ENCODE measurements around the gene SRRD.
"Not testable (repeated sequence)": the region's sequence is repeated elsewhere in the genome, so short reads cannot be mapped to it uniquely, and the experiment has no call there.

SRRD gene, protein sequence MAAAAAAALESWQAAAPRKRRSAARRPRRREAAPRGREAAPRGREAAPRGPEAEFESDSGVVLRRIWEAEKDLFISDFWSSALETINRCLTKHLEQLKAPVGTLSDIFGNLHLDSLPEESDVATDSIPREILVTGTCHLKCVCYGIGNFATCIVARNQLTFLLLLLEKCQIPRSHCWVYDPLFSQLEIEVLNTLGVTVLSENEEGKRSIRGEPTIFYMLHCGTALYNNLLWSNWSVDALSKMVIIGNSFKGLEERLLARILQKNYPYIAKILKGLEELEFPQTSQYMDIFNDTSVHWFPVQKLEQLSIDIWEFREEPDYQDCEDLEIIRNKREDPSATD

DNA sequence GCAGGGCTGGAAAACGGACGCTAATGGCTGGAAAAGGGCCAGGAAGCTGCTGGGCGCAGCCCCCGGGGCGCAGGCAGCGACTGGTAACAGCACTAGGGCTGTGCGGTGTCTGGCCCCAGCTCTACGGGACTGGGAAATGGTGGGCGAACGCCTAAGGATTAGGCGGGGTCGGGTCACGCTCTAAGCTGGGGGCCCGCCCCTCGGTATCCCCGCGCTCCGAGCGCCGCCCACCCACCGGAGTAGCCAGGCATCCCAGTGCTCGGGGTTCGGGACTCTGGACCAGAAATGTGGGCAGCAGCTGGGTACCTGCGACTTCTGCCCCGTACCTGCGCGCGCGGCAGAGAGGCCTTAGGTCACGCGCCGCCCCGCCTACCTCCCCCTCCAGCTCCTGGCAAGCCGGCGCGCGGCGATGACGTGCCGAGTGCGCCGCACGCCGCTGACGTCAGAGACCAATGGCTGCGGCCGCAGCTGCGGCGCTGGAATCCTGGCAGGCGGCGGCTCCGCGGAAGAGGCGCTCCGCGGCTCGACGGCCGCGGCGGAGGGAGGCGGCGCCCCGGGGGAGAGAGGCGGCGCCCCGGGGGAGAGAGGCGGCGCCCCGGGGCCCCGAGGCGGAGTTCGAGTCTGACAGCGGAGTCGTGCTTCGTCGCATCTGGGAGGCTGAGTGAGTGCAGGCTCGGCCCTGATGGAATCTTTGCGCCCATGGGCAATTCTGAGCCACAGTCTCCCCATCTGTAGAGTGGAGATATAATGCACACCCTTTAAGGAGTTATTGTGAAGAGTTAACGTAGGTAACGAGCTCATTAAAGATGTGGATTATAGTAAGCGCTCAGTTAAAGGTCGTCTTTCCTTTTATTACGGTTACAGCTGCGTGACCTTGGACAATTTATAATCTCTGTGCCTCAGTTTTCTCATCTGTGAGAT lies at the start of gene SRRD, which contains the start of gene HPS4:
Gene SRRD, plus strand, starts transcription at position 439 of the 921 bp plus-strand sequence. Its CDS starts 14 bp downstream, at position 453.
Gene HPS4, minus strand, starts transcription at position 345 of the 921 bp plus-strand sequence. CDS start 2,021 bp downstream, outside the sequence.
- no peak for FAIRE-seq

GRCh38 chr22:26435327-26436093 lies 48.2 kb upstream of the SRRD start:
- no peak for FAIRE-seq

- no peak for FAIRE-seq
Observed at GRCh38 chr22:26436903-26437515, 46.7 kb upstream of the SRRD start.

DNA sequence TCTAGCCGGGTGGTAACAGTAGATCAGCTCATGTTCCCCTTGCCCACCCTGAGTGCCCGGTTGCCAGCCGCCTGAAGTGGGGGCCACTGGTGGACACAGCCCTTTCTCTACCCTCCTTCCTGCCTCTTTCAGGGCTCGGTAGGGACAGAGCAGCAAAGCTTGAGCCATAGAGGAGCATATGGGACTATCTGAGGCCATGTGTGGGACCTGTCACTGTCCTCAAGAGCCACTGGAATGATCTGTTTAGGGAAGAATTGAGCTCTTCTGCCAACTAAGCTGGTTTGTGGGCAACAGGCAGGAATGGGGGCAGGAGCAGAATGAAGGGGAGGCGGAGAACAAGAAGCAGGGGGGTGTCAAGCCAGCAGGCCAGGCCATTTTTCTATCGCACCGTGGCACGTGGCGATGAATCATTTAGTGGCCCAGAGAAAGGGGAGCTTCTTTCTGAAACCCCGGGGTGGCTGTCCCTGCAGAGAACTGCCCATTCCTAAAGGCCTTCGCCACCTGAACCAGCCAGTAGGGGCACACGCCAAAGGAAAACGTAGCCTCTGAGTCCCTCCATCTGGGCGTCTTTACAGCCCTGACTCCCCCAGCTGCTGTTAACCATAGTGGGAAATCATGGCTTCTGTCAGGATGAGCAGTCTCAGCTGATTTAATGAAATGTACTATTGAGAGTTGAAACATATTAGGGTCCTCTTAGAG lies 45.8 kb upstream of the SRRD start:
- no peak for FAIRE-seq

DNA sequence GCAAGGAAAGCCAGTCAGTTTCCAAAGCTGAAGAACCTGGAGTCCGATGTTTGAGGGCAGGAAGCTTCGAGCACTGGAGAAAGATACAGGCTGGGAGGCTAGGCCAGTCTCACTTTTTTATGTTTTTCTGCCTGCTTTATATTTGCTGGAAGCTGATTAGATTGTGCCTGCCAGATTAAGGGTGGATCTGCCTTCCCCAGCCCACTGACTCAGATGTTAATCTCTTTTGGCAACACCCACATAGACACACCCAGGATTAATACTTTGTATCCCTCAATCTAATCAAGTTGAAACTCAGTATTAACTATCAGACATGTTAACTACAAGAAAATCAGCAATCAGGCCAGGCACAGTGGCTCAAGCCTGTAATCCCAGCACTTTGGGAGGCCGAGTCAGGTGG lies 44.9 kb upstream of the SRRD start:
- FAIRE-seq = not testable (repeated sequence)

- FAIRE-seq = no peak
Observed at GRCh38 chr22:26439559-26439958, 44.1 kb upstream of the SRRD start.

GRCh38 chr22:26442086-26442756 lies 41.5 kb upstream of the SRRD start:
- FAIRE-seq = no peak

- no peak for FAIRE-seq
Observed at GRCh38 chr22:26443901-26444690, 39.6 kb upstream of the SRRD start.

- no peak for FAIRE-seq
Observed at GRCh38 chr22:26444777-26445176, 38.9 kb upstream of the SRRD start.

GRCh38 chr22:26445577-26446275 lies 38.0 kb upstream of the SRRD start:
- no peak for FAIRE-seq

DNA sequence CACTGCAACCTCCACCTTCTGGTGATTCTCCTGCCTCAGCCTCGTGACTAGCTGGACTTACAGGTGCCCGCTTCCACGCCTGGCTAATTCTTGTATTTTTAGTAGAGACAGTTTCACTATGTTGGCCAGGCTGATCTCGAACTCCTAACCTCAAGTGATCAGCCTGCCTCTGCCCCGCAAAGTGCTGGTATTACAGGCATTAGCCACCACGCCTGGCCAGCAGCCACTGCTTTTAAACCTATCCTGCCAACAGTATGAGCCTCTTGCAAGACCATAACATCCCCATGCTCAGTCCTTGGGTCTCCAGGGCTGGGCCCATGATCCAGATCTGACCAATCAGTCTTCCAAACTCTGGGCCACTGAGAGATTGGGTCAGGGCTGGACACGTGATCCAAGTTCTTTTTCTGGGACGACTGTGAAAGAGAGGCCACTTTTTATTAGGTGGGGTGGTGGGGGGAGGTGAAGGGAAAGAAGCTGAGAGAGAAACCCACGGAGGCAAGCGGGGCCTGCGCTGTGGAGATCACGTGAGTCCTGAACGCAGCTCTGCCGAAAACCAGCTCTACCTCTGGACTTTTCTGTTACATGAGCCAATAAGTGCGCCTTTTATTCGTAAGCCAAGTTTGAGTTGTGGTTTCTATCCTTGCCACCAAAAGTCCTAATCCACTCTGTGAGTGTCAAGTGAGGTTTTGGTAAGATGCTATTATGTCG lies 36.7 kb upstream of the SRRD start:
- FAIRE-seq = no peak

- no peak for FAIRE-seq
Observed at GRCh38 chr22:26447584-26448329, 35.9 kb upstream of the SRRD start.

GRCh38 chr22:26448334-26448733 lies 35.3 kb upstream of the SRRD start:
- no peak for FAIRE-seq

DNA sequence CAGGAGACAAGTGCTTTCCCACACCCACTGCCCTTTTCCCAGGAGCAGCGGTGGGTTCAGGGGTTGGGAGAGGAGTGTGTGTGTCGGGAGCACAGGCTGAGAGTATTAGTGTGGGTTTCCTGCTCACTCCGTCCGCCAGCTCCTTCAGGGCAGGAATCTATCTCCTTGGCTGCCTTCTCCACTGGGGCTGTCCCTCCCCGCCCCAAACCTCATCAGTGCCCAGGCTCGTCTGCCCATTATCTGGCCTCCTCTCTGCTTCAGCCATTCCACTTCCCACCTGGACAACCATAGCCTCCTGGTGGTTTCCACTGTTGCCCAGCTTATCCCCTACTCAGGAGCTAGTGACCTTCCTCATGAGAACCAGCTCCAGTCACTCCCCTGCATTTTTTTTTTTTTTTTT lies 34.7 kb upstream of the SRRD start:
- no peak for FAIRE-seq

GRCh38 chr22:26450453-26451185 lies 33.1 kb upstream of the SRRD start:
- no peak for FAIRE-seq

DNA sequence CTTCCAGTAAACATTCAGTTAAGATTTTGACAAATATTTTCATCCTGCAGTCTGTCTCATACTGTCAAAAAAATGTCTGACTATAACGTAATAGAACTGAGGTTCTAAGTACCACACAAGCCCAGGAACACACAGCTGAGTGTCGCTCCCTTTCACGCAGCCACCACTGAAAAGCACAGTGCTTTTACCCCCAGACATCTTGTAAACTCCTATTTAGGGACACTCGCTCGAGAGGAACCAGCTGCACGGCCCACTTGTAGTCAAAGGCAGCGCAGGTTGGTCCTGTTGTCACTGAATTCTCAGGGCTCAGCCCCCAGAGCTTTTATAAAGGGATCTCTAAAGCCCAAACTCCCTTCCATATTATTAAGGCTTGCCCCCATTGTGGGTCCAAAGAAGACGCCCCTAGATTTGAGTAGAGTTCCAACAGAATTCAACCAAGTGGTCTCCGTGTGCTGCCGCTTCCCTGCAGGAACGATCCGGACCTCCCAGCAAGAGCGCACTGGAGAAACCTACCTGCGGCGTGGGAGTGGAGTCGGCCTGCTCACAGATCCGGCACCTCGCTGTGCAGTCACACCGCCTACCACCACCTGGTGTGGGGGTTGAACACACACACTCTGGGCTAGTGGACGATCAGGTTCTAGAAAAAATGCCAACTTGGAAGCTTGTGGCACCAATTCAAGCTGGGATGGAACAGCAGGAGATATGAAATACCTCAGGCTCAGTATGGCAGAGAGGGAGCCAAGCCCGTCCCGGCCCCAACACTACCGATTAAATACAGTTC lies 31.3 kb upstream of the SRRD start:
- no peak for FAIRE-seq

DNA sequence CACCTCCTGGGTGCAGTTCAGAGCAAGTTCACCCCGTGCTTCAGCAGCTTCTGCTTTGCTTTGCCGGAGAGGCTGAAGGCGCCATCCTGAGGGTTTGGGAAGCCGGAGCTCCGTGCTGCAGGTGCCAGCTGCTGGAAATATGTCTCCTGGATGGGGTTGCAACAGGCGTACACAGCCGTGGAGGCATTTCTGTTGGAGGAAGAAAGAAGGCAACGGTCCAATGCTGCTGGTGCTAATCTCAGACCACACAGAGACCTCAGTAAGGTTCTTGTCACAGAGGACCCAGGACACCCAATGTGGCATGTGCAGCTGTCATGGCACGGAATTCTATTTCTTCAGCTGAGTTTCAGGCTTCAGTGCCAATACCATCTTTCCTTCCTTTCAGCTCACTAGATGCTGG lies 30.5 kb upstream of the SRRD start:
- FAIRE-seq = no peak

Data from endometrium (tissue), 2 donors.